Natural killer cell (primary cell): ENCODE results near the gene NEDD4L. TPM values are rescaled to one million over a fixed set of nuclear protein-coding genes. Genes with fewer than 3 reads are reported as not detected.

Source experiments
- ATAC-seq, 3 donors: fragments of 150-1000 bp in 2 of 3; fragments of 200-7000 bp in 1 of 3; cut with Tn5 transposase; 1 replicate in 1 of 3; 2 replicates in 2 of 3; pipeline ENCODE4 v1.10.0; 2021; ENCODE audit warnings: mild to moderate bottlenecking in 2 of 3, moderate library complexity in 2 of 3
- DNase-seq, 2 donors: peaks; one replicate each; pipeline versions ENCODE4 v3.0.0 to v3.0.0-alpha.2; 2013 to 2021; ENCODE audit warnings: mixed read lengths in 1 of 2
- H3K27ac ChIP-seq: one replicate; pipeline ENCODE4 v1.5.1; 2013; ENCODE audit warnings: mild to moderate bottlenecking, low read length
- H3K27me3 ChIP-seq: one replicate; pipeline ENCODE4 v1.6.1; 2013; ENCODE audit warnings: low read length; ENCODE audit not compliant: control insufficient read depth, insufficient read depth
- H3K36me3 ChIP-seq: one replicate; pipeline ENCODE4 v1.6.1; 2013; ENCODE audit warnings: low read length; ENCODE audit not compliant: control insufficient read depth, insufficient read depth
- H3K4me1 ChIP-seq: one replicate; pipeline ENCODE4 v1.6.1; 2013; ENCODE audit warnings: low read length; ENCODE audit not compliant: control insufficient read depth, insufficient read depth
- H3K4me3 ChIP-seq: one replicate; pipeline ENCODE4 v1.5.1; 2013; ENCODE audit warnings: low read length
- H3K9me3 ChIP-seq: one replicate; pipeline ENCODE4 v1.6.1; 2013; ENCODE audit warnings: low read length; ENCODE audit not compliant: control insufficient read depth, insufficient read depth
- H3K27ac Mint-ChIP-seq, 2 donors: one replicate each; pipeline ENCODE4 v1.8.0; 2022; ENCODE audit warnings: mild to moderate bottlenecking in 2 of 2, mixed read lengths in 2 of 2, moderate library complexity in 1 of 2
- H3K27me3 Mint-ChIP-seq, 2 donors: one replicate each; pipeline ENCODE4 v1.8.0; 2022; ENCODE audit warnings: low read depth in 2 of 2, mixed read lengths in 2 of 2
- H3K36me3 Mint-ChIP-seq: one replicate; pipeline ENCODE4 v1.8.0; 2022; ENCODE audit warnings: mixed read lengths
- H3K4me1 Mint-ChIP-seq, 2 donors: one replicate each; pipeline ENCODE4 v1.8.0; 2022; ENCODE audit warnings: mixed read lengths in 2 of 2
- H3K4me3 Mint-ChIP-seq: one replicate; pipeline ENCODE4 v1.8.0; 2022; ENCODE audit warnings: mild to moderate bottlenecking, moderate library complexity, mixed read lengths
- H3K9me3 Mint-ChIP-seq, 2 donors: one replicate each; pipeline ENCODE4 v1.8.0; 2022; ENCODE audit warnings: mixed read lengths in 2 of 2
- WGBS: methylation state at CpG from one replicate; pipeline ENCODE4 v1.1.7; 2013; ENCODE audit warnings: missing lambda C conversion rate; ENCODE audit not compliant: insufficient coverage; 5-methylcytosine and 5-hydroxymethylcytosine counted together
- intact Hi-C: fragments of 100-400 bp; cut with micrococcal nuclease; formaldehyde crosslinking; loops from one replicate; pipeline ENCODE4 v1.14.2; 2022
- total RNA-seq, 4 donors: library from RNA; stranded (reverse); fragments of 120-200 nt in 1 of 4; gene quantifications; one replicate each; pipeline versions ENCODE4 v1.2.3 to v1.2.4, GENCODE V29; 2013 to 2022
- TF ChIP-seq, protein P1 (sequence below): fragments of 200-600 bp; IDR thresholded peaks from one replicate; pipeline ENCODE4 v1.8.0; 2022; ENCODE audit warnings: antibody characterized with exemption

NEDD4L gene
- total RNA-seq, 3 donors from 2014 or later (not counting 1 experiment from before 2014, with no cell fraction given): 3.4 to 15.3 (median 14.3) TPM

DNA sequence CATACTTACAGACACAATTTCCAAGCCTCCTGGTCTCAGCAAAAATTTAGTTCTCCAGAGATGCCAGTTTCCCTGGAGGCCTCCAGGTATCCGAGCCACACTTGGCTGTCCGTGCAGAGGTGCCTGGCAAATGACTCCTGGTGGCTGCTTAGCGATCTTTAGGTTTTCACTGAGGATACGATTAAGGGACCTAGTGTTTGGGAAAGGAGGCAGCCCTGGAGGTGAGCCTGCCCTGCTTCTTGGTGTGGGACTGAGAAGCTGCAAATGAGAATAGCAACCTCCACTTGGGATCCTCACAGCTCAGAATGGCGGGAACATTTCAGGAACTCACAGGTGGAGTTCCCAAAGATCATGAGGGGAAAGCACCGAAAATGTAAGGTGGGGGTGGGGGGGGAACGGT lies 367.3 kb downstream of the NEDD4L start:
- Histone ChIP-seq H3K4me1 (no peaks in the 10 kb centered on the region), H3K27me3 (no peaks in the 10 kb centered on the region), H3K9me3 (no peaks in the 10 kb centered on the region), H3K27ac (no peak overlapping the region), H3K4me3 (no peak overlapping the region), H3K36me3 (no peaks in the 10 kb centered on the region)
- no peak overlapping the region for H3K27ac Mint-ChIP-seq
- H3K4me3 Mint-ChIP-seq: no peak overlapping the region
- WGBS: 81% methylated on average over 7 of the region's 7 CpGs
- peaks cover 0 to 12% of the 10 kb centered on the region in 2 donors for H3K27me3 Mint-ChIP-seq
- ATAC-seq (no peak), DNase-seq (no peak)
- TF ChIP-seq, protein P1, sequence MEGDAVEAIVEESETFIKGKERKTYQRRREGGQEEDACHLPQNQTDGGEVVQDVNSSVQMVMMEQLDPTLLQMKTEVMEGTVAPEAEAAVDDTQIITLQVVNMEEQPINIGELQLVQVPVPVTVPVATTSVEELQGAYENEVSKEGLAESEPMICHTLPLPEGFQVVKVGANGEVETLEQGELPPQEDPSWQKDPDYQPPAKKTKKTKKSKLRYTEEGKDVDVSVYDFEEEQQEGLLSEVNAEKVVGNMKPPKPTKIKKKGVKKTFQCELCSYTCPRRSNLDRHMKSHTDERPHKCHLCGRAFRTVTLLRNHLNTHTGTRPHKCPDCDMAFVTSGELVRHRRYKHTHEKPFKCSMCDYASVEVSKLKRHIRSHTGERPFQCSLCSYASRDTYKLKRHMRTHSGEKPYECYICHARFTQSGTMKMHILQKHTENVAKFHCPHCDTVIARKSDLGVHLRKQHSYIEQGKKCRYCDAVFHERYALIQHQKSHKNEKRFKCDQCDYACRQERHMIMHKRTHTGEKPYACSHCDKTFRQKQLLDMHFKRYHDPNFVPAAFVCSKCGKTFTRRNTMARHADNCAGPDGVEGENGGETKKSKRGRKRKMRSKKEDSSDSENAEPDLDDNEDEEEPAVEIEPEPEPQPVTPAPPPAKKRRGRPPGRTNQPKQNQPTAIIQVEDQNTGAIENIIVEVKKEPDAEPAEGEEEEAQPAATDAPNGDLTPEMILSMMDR: no peak
- no peaks in the 10 kb centered on the region for H3K36me3 Mint-ChIP-seq
- intact Hi-C loops: no loop called here
- H3K9me3 Mint-ChIP-seq: no peaks in the 10 kb centered on the region
- H3K4me1 Mint-ChIP-seq: no peaks in the 10 kb centered on the region

DNA sequence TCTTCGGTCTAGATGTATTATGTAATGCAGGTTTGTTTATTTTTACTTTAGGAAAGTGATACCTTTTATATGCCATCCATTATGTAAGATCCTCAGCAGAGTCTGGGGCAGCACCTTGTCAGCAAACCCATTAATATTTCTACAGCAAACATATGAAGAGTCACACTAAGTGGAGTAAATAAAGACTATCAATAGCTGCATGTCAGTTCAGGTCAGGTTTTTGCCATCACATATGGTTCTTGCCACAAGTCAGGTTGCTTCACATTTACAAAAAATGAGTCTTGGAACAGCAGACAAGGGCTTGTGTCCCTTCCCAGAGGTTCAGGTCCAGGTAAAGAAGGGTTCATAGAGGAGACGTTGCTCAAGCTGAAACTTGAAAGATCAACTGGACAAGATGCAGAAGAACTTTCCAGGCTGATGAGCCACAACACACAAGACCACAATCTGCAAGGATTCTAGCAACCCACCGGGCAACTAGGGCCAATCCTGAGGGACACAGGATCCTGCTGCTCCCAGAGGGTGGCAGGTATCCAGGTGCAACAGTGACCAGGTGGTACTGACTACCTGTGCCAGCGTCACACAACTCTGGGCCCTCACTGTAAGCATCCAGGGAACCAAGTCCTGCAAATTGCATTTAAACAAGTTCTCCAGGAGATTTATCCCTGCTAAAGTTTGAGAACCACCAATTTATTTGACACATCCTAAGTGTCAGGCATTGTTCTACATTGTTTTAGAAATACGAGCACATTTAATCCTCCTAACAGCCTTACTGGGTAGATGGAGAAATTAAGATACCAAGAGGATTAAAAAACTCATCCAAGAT lies 369.0 kb downstream of the NEDD4L start:
- intact Hi-C loops: no loop called here
- TF ChIP-seq, protein P1: no peak
- 79% methylated on average over 3 of the region's 5 CpGs for WGBS

DNA sequence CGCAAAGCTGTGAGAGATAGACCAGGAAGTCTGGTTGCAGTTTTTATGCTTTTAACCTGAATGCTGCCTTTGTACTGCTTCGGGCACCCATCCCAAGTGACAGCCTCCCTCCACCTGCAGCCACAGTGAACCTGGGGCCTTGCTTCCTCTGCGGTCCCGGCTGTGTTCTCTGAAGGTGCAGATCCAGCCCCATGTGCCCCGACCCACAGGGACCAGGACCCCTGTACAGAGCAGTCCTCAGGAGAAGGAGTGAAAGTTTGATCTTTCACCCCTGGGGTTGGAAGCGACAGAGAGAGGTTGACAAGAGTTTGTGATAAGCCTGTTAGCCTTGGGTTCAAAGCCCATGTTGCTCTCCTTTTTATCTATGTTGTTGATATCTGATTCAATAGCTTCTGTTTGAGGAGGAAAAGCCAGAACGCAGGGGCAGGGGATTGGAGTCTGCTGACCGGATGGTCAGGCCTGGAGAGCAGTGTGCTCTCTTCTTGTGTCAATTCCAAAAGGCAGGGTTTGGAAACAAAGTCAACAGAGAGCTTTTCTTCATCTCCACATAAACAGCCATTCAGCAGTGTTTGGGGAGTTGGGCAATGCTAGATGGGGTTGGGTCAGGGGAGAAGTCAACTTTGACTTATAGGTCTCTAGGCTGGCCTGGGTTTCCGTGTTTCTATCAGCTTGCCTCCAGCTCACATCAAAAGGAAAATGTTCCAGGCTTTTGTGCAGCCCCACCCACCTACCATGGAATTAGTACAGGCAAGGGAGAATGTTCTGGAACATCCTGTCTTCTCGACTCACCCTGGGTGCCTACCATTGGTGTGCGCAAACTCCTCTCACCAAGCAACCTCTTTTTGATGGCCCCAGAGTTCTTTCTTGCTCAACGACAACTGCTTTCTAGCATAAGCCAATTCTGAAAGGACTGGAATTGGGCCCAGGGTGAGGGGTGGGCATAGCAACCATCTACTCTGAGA lies 369.9 kb downstream of the NEDD4L start:
- Mint-ChIP-seq H3K27me3 (peaks cover 10 to 16% of the 10 kb centered on the region in 2 donors), H3K9me3 (no peaks in the 10 kb centered on the region), H3K4me1 (no peaks in the 10 kb centered on the region), H3K4me3 (no peak overlapping the region), H3K36me3 (no peaks in the 10 kb centered on the region), H3K27ac (no peak overlapping the region)
- Histone ChIP-seq H3K36me3 (no peaks in the 10 kb centered on the region), H3K9me3 (no peaks in the 10 kb centered on the region), H3K27me3 (no peaks in the 10 kb centered on the region), H3K27ac (no peak overlapping the region), H3K4me3 (no peak overlapping the region), H3K4me1 (no peaks in the 10 kb centered on the region)
- 84% methylated on average over 12 of the region's 12 CpGs for WGBS
- DNase-seq: no peak
- TF ChIP-seq, protein P1: no peak
- intact Hi-C loops: no loop called here
- no peak for ATAC-seq

More for the DNA sequence above, 369.0 kb downstream of the NEDD4L start:
- no peaks in the 10 kb centered on the region for H3K27me3 ChIP-seq
- DNase-seq: no peak
- H3K9me3 ChIP-seq: no peaks in the 10 kb centered on the region
- Mint-ChIP-seq H3K27me3 (peaks cover 8 to 13% of the 10 kb centered on the region in 2 donors), H3K27ac (no peak overlapping the region), H3K4me3 (no peak overlapping the region), H3K36me3 (no peaks in the 10 kb centered on the region), H3K4me1 (no peaks in the 10 kb centered on the region), H3K9me3 (no peaks in the 10 kb centered on the region)
- H3K4me3 ChIP-seq: no peak overlapping the region
- ATAC-seq: no peak
- H3K4me1 ChIP-seq: no peaks in the 10 kb centered on the region
- H3K36me3 ChIP-seq: no peaks in the 10 kb centered on the region
- no peak overlapping the region for H3K27ac ChIP-seq
